HG02870 (cell line): ENCODE measurements around the gene FBXO21.

Source experiments
- ATAC-seq: cut with Tn5 transposase; IDR thresholded peaks from one replicate; pipeline ENCODE4 v1.9.1; 2021; ENCODE audit warnings: mild to moderate bottlenecking, moderate library complexity; ENCODE audit not compliant: unreplicated experiment

Gene FBXO21

DNA sequence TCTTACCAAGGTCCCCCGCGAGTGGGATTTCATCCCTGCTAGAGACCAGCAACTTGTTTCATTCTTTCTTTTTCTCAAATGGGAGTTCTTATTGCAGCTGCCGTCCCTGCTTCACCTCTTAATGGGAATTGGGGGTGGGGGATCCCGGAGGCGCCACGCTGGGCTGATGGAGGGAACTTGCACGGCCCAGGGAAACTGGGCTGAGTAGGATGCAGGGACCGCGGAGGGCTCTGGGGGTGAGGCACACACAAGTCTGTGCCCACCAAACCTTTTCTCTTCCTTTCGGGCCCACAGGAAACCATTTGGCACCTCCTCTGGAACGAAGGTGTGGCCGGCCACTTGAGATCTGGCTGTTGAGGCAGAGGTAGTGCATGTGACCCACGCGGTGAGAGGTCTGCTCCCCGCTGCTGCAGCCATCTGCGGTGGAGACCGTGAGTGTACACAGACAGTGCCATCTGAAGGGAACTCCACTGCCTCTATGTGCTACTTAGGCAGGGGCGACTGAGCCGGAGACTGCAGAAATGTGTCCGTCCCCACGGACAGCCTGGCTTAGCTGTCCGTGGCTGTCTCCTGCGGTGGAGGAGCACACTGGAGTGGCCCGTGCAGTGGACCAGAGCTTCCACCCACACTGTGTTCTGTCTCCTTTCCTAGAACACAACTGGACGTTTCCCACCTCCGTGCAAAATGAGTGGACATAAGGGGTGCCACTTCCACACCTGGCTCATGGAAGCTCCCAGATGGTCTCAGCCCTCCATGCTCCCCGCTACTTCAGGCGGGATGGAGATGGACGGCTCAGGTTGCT, 49.0 kb downstream of the FBXO21 start:
- no peak for ATAC-seq

DNA sequence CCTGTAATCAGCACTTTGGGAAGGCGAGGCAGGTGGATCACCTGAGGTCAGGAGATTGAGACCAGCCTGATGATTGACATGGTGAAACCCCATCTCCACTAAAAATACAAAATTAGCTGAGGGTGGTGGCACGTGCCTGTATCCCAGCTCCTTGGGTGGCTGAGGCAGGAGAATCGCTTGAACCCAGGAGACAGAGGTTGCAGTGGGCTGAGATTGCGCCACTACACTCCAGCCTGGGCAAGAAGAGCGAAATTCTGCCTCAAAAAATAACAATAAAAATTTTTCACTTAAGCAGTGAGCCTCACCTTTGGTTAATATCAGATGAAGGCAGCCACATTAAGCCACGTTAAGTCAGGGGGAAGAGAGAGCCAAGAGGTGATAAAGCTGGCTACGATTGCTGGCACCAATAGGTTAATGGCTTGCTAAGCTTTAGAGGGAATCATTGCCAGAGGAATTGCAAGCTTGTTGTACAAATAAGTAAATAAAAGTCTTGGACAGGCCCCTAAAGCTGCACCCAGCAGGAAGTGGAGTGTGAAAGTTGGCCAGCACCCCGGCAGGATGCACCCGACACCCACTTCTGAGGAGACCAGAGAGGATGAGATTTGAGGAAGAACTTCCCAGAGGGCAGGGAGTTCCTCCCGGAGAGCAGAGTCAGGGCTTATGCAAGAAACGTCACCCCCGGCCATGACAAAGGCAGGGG, 49.7 kb downstream of the FBXO21 start:
- ATAC-seq = no peak

DNA sequence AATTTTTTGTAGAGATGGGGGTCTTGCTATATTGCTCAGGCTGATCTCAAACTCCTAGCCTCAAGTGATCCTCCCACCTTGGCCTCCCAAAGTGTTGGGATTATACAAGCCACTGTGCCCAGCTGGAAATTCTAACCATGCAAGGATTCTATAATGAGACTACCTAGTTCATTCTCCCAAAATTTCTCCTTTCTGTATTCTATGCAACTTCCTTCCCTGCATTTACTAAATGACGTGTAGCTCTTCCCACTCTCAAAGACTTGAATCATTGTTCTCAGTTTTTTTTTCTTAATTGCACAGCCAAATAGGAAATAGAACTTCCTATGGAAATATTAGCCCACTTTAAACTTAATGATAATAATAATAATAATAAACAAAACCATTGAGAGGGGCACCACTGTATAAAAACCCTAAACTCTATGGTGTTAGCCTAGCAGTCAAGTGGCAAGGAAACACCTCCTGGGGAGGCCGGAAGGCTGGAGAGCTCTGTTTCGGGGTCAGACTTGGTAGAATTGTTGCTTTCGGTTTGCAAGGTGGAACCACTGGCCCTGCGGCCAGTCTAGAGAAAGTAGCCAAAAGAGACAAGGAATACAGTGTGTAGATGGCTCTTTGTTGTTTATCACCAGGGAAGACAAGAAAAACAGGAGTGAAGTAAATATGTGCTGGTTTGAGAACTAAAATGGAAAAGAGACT, 51.1 kb downstream of the FBXO21 start:
- ATAC-seq = no peak

DNA sequence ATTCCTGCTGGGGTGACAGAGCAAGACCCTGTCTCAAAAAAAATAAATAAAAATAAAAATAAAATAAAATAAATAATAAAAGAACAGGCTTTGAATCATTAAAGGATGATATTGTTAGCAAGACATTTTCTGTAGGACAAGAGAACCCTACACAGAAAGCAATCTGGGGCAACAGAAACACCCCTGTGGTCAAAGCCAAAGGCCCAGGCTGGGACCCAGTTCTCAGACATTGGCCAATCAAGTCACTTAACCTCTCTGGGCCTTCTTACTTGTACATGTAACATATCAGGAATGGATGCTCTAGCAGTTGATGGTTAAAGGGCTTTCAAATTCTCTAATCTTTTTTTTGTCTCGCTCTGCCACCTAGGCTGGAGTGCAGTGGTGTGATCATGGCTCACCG, 55.5 kb downstream of the FBXO21 start:
- no peak for ATAC-seq

DNA sequence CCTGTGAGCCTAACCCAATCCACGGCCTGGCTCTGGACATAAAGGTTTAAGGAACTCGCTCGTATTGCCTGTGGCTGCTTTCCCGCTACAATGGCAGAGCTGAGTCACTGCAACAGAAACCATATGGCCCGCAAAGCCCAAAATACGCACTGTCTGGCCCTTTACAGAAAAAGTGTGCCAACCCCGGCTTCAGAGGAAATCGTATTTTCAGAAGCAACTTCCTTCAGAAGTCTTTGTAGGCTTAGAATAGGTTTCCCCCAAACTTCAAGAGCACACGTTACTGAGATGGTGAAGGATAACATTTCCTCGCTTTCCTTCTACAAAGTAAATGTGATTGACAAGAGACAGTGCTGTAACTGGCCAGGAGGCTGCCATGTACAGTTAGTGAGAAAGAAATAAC, 56.2 kb downstream of the FBXO21 start:
- no peak for ATAC-seq

DNA sequence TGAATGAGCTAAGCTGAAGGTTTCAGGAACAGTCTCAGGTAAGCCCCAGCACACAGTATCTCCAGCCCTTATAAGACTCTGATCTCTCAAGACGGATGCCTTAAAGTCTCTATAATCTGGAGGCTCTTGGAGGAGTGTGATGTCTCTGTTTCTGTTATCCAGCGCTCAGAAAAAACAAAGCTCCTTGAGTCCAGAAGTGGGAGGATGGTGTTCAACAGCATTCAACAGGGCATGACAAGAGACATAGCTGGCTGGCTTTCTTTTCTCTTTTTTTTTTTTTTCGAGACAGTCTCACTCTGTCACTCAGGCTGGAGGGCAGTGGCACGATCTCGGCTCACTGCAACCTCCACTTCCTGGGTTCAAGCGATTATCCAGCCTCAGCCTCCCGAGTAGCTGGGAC, 59.5 kb downstream of the FBXO21 start:
- ATAC-seq = no peak

DNA sequence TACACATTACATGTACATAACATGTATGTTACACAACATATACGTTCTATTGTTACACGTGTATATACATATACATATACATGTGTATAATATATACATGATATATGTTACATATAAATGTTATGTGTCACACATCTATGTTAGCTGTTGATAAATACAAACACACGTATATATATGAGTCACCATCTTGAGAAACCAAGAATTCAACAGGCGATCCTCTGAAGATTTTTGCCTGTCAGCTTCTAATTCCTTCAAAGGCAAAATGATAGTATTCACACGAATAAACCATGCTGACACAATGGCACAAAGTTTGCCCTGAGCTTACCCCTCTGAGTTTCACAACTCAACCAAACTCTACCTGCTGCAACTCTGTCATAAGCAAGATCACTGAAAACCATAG, 60.9 kb downstream of the FBXO21 start:
- ATAC-seq = no peak

DNA sequence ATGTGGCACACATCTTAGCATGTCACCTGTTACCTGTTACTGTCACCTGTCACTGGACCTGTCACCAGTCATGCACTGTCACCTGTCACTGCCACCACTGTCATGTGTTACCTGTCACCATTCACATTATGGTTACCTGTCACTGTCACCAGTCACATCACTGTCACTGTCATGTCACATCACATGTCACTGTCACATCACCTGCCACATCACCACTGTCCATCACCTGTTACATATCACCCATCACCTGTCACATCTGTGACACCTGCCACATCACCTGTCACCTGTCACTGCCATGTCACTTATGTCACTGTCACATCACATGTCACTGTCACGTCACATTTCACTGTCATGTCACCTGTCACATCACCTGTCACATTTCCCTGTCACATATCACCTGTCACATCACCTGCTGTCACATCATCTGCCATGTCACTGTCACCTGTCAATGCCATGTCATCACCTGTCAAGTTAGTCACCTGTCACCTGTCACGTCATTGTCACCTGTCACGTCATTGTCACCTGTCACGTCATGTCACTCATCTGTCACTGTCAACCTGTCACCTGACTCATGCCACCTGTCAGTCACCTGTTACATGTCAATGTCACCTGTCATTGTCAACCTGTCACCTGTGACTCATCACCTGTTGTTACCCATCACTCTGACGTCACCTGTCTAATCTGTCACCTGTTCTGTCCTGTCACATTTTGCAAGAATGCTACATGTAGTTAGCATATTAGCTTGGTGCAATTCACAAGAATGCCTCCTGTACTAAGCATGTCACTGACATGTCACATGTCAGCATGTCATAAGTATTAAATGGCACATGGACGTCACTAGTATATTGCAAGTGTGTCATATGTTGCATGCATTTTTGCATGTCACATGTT, 62.1 kb downstream of the FBXO21 start:
- ATAC-seq = no peak

DNA sequence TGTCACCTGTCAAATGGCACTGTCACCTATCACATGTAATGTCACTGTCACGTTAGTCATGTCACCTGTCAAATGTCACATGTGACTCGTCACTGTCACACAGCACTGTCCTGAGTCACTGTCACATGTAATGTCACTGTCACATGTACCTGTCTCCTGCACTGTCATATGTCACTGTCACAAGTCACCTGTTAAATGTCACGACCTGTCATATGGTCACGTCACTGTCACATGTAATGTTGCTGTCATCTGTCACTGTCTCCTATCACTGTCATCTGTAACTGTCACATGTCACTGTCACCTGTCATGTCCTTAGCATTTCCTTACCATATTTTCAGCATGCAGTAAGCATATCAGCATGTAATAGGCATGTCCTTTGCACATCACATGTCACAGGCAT, 63.9 kb downstream of the FBXO21 start:
- ATAC-seq = no peak

DNA sequence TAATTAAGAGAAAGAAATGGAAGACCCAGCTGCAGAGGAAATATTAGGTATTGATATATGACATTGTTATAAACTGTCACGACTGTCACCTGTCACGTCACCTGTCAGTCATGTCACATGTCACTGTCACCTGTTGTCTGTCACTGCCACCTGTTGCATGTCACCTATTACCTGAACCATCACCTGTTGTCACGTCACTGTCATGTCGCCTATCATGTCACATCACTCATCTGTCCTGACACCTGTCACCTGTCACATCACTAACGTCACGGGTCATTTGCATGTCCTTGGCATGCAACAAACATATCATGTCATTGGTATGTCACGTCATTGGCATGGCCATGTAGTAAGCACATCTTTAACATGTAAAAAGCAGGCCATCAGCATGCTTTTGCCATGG, 64.5 kb downstream of the FBXO21 start:
- no peak for ATAC-seq

DNA sequence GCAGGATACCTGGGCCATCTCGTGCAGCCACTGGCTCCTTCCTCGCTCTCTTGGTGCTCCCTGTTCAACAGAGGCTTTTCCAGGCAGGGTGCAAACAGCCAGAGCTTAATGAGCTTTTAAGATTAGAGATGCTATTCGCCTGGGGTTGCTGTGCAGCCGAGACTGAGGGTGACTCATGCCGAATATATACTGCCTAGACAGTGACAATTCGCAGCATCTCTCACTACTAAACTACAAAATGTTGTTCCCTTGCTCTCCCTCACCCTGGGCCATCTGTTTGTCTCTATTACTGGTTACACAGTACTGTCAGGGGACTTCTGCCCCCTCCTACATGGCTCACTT, 65.0 kb downstream of the FBXO21 start:
- ATAC-seq = no peak

DNA sequence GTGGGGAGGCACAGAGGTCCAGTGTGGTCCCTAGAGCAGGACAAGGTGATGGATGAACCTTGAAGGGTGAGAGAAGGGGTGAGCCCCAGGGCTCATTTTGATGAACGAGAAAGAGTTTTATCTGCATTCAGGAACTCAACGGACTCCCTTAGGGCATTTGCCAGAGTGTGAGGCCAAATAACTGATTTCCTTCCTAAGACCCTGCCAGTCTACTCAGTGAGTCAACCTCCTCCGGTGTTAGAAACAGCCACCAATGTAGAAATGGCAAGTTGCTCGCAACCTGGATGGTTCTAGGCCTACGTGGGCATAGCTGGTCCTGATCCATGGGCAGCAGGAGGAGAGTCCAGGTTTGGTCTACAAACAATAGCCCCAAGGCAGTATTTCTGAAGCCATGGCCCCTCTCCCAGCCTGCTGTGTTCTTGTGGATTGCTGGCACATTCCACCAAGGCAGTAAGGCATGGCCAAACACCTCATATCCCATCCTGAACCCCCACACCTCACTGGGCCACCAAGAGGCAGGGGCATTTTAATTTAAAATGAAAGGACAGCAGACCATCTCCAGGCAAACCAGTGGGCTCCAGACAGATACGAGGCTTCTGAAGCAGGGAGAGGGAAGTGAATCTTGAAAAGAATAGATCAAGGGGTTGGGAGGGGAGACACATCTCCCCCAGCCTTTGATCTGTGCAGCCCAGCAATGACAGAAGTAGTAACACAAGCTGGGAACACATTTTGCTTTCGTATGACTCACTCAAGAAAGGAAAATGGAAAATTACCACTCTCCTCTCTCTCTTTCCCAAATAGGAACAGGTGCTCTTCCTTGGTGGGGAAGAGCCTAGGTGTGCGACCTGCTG, 65.6 kb downstream of the FBXO21 start:
- ATAC-seq = no peak

DNA sequence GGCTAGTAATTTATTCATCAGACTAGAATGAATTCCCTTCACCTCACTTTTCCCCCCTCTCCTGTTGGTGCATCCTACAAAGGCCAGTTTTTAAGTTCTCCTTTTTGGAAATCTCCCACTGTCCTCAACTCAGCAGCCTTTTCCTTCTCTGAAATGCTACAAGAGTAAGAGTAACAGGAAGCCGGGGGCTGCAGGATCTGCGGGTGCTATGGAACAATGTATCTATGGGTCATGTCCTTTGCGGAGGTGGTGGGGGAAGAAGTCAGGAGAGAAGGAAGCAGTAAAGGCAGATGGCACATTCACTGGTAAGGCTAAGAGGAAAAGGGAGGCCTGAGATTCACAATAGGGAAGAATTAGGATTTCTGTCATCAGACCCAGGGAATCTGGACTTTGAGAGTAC, 68.8 kb downstream of the FBXO21 start:
- no peak for ATAC-seq

DNA sequence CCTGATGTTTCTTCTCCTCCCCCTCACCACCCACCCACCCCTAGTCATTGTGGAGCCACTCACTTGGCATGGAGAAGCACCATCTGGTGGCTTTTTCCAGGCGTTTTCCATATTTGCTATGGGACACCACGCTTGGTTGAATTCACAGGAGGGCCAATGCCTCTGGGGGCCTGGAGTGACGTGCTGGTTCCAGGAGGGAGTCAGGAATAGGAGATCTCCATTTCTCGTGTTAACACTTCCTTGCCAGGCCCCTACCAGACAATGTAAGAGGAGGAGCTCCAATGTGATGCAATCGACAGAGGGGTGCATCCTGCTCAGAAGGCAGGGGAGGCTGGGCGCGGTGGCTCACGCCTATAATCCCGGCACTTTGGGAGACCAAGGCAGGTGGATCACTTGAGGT, 69.5 kb downstream of the FBXO21 start:
- no peak for ATAC-seq

DNA sequence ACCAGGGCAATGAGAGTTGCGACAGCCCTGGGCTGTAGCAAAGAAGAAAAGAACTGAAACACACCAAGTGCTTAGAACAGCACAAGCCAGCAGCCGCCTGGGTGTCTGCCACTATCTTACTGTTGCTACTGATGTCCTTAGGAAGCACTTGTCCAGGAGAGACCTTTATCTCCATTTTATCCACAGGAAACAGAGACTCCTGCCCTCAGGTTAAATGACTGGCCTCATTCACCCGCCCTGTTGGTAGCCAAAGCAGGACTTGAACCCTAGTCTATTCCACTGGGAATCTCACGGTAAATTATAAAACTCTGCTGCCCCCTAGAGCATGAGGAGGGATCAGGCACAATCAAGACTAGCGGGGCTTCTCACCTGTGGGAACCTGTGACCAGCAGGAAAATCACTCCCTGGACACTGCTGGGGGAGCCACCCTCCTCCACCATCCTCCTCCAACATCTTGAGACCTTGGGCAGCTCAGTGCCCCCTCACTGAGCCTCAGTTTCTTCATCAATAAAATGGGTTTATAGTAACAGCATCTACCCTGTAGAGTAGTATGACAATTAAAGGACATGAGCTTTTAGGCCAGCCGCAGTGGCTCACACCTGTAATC, 70.6 kb downstream of the FBXO21 start:
- no peak for ATAC-seq

DNA sequence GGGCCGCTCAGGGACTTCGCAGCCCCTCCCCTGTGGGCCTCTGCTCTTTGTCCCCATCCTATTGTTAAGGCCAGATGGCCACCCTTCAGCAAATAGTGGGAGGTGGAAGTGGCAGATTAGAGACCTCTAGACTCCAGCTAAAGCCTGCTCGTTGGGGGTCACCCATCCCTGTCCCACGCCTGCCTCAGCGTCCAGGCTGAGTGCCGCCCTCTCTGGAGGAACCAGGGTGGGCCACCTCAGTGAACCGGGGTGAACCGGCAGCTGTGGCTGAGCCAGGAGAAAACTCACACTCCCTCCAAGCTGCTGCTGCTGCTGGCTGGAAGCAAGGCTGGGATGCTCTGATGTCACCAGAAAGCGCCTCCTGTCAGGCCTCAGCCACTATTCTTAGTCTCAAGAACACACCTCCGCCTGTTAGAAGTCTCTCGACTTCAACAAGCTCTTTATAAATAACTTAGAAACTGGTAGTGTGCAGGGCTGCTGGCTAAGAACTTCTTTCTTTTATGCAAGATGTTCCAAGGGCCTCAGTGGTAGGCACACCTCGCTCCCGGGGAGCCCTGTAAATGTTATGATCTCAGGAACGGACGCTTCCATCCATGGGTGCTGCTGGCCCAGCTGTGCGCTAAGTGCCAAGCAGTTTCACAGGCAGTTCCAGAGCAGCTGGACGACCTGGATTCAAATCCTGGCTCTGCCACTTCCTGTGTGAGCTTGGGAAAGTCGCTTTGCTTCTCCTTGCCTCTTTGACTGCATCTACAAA, 71.3 kb downstream of the FBXO21 start:
- ATAC-seq = no peak

DNA sequence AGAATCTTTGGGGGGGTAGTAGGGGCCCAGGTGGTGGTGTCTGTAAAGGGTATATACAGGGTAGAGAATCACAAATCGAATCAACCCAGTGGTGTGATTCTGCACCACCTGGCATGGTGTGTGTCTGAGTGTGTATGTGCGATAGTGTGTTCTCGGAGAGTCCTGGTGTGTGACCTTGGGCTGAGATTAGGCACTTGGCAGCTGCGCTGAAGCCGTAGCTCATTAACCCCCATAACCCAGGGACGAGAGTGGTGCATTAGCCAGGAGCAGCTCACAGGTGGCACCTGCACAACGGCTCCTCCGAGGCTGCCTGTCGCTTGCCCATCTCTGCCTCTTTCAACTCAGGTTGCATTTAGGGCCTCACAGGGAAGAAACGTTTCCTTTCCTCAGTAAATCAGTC, 75.5 kb downstream of the FBXO21 start:
- ATAC-seq = no peak

DNA sequence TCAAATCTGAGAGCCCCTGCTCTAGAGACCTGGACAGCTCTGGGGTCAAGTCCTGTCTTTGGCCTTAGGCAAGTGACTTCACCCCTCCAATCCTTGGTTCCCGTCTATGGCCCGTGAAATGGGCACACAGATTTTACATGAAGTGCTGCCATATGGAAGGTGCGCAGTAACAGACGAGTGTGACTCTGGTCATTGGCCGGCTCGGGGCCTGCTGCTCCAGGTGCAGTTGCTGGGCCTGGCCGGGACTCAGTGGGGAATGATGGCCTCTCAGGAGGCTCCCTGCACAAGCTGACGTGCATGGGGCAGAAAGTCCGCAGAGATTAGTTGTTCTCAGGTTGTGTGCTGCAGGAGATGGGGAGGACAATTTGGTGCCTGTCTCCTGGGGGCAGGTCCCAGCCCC, 77.0 kb downstream of the FBXO21 start:
- ATAC-seq = no peak
